Left ventricle myocardium inferior (tissue), 1 donor: ENCODE results near the gene TTLL1. TPM values are rescaled to one million over a fixed set of nuclear protein-coding genes. Genes with fewer than 3 reads are reported as not detected.
A peak's percentile ranks its signal among the peaks of the same experiment; 100 is the strongest.
"Not testable (repeated sequence)": the region's sequence is repeated elsewhere in the genome, so short reads cannot be mapped to it uniquely, and the experiment has no call there.

Source experiments
- DNase-seq: peaks from one replicate; pipeline ENCODE4 v3.0.0-alpha.2; 2020
- H3K27ac ChIP-seq: fragments of 200-600 bp; replicated peaks from 2 replicates; pipeline ENCODE4 v1.8.0; 2021
- H3K27me3 ChIP-seq: fragments of 200-600 bp; 2 replicates; pipeline ENCODE4 v1.8.0; 2021; ENCODE audit warnings: low read depth
- H3K36me3 ChIP-seq: fragments of 200-600 bp; 2 replicates; pipeline ENCODE4 v1.8.0; 2021
- H3K4me1 ChIP-seq: fragments of 200-600 bp; 2 replicates; pipeline ENCODE4 v1.8.0; 2021
- H3K4me3 ChIP-seq: fragments of 200-600 bp; 2 replicates; pipeline ENCODE4 v1.8.0; 2021; ENCODE audit warnings: mild to moderate bottlenecking, moderate library complexity
- H3K9me3 ChIP-seq: fragments of 200-600 bp; replicated peaks from 2 replicates; pipeline ENCODE4 v1.8.0; 2021
- intact Hi-C: fragments of 100-400 bp; cut with micrococcal nuclease; formaldehyde crosslinking; loops from one replicate; pipeline ENCODE4 v1.11.0; 2022
- total RNA-seq: library from RNA; stranded (reverse); fragmentation: NEBNext Ultra II Directional; extraction: Animal tissue kit (Norgen Biotek cat#: 25700); gene quantifications from one replicate; pipeline ENCODE4 v1.2.1, GENCODE V29; 2021
- TF ChIP-seq, protein P1 (sequence below): fragments of 200-600 bp; IDR thresholded peaks from 2 replicates; pipeline ENCODE4 v1.8.0; 2021; ENCODE audit warnings: antibody characterized with exemption, mild to moderate bottlenecking, borderline replicate concordance
- donor health status: DM: no; HTN: yes; CAD: no; lungs with severe emphysema.

Gene TTLL1
- total RNA-seq, 1 donor from 2014 or later = 8.5 TPM

- no peak for DNase-seq
- TF ChIP-seq, protein P1, sequence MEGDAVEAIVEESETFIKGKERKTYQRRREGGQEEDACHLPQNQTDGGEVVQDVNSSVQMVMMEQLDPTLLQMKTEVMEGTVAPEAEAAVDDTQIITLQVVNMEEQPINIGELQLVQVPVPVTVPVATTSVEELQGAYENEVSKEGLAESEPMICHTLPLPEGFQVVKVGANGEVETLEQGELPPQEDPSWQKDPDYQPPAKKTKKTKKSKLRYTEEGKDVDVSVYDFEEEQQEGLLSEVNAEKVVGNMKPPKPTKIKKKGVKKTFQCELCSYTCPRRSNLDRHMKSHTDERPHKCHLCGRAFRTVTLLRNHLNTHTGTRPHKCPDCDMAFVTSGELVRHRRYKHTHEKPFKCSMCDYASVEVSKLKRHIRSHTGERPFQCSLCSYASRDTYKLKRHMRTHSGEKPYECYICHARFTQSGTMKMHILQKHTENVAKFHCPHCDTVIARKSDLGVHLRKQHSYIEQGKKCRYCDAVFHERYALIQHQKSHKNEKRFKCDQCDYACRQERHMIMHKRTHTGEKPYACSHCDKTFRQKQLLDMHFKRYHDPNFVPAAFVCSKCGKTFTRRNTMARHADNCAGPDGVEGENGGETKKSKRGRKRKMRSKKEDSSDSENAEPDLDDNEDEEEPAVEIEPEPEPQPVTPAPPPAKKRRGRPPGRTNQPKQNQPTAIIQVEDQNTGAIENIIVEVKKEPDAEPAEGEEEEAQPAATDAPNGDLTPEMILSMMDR = no peak
- Histone ChIP-seq H3K9me3 (peaks cover 9% of the 10 kb centered on the region), H3K4me3 (no peak overlapping the region), H3K27me3 (no peaks in the 10 kb centered on the region), H3K4me1 (peaks cover 83% of the 10 kb centered on the region), H3K36me3 (no peaks in the 10 kb centered on the region), H3K27ac (no peak overlapping the region)
- intact Hi-C loops = no loop called here
Observed at GRCh38 chr22:43000441-43001175, 88.6 kb downstream of the TTLL1 start.

GRCh38 chr22:42997582-42998090, 91.6 kb downstream of the TTLL1 start:
- no peaks in the 10 kb centered on the region for H3K27me3 ChIP-seq
- no peak overlapping the region for H3K27ac ChIP-seq
- H3K4me3 ChIP-seq = no peak overlapping the region
- peaks cover 85% of the 10 kb centered on the region for H3K4me1 ChIP-seq
- no peaks in the 10 kb centered on the region for H3K36me3 ChIP-seq
- H3K9me3 ChIP-seq = peaks cover 9% of the 10 kb centered on the region
- TF ChIP-seq, protein P1 = no peak
- intact Hi-C loops = no loop called here
- DNase-seq = no peak

- intact Hi-C loops = no loop called here
- no peak for DNase-seq
Observed at GRCh38 chr22:42996646-42997365, 92.4 kb downstream of the TTLL1 start.

DNA sequence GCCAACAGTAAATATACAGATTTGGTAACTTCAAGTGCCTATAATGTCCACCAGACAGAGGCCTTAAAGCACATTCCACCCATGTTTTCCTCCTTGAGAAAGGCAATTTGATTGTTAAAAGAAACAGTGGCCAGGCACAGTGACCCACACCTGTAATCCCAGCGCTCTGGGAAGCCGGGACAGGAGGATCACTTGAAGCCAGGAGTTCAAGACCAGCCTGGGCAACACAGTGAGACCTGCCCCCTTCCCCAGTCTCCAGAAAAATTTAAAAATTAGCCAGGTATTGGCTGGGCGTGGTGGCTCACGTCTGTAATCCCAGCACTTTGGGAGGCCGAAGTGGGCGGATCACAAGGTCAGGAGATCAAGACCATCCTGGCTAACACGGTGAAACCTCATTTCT, 93.5 kb downstream of the TTLL1 start:
- H3K4me1 ChIP-seq = peaks cover 77% of the 10 kb centered on the region
- H3K27me3 ChIP-seq, DNase-seq, H3K36me3 ChIP-seq, H3K9me3 ChIP-seq, intact Hi-C loops: not testable (repeated sequence)
- peak overlapping the region; percentile 80 for H3K27ac ChIP-seq
- H3K4me3 ChIP-seq = peak overlapping the region; percentile 50

More at GRCh38 chr22:42996646-42997365, 92.4 kb downstream of the TTLL1 start:
- TF ChIP-seq, protein P1 = no peak
- Histone ChIP-seq H3K27ac (peak overlapping the region; percentile 80), H3K27me3 (no peaks in the 10 kb centered on the region), H3K9me3 (peaks cover 9% of the 10 kb centered on the region), H3K36me3 (no peaks in the 10 kb centered on the region), H3K4me1 (peaks cover 77% of the 10 kb centered on the region), H3K4me3 (no peak overlapping the region)

DNA sequence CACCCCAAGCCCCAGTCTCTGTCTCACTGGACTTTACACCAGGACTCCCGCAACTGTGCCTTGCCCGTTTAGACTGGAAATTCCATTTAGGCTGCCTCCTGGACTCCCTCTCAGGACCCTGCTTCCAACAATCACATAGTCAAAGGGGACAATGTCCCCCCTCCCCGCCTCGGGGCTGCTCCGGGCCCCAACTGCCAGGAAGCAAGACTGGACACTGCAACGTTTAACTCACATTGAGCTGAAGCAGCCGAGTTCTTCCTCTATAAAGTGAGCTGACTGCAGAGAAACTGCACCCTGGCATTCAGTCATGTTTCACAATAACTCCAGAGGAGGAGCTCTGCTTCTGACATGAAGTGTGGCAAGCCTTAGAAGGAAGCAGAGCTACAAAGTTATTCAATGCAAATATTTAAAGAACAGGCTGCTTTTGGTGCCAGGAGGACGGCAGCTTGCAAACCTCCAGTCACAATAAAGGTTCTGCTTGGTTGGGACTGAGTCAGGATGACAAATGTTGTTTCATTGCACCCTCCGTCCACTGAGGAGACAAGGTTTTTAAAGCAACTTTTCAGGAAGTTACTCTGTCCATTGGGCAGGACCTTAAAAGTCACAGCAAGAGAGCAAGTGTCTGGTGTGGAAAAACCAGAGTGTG, 94.2 kb downstream of the TTLL1 start:
- Histone ChIP-seq H3K27me3 (no peaks in the 10 kb centered on the region), H3K4me1 (peaks cover 77% of the 10 kb centered on the region), H3K36me3 (no peaks in the 10 kb centered on the region), H3K4me3 (peak overlapping the region; percentile 50), H3K27ac (peak overlapping the region; percentile 80), H3K9me3 (peaks cover 9% of the 10 kb centered on the region)
- intact Hi-C loops = no loop called here
- TF ChIP-seq, protein P1 = no peak
- no peak for DNase-seq
